ENCODE data around the gene ODAD3.

DNA sequence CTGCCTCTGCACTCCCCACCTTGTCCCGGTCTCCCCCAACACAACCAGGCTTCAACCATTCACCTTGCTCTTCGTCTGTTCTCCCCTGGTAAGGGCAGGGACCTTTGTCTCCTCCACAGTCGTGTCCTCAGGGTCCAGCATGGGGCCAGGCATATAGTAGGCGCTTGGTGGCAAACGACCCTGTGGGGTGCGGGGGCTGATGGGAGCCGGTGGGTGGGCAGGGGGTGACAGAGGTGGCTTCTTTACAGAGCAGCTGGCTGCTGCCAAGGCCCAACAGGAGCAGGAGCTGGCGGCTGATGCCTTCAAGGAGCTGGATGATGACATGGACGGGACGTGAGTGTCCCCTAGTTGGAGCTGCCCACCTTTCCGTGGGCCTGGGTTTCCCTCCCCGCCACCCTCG is 10.2 kb upstream of the ODAD3 start:
- TF ChIP-seq POLR2A (IDR thresholded peaks at IDR 0.05) (no peak), CTCF (IDR thresholded peaks at IDR 0.05) (no peak)

Measured in stomach (tissue), 4 donors.